ENCODE data around the gene USP12. TPM values are rescaled to one million over a fixed set of nuclear protein-coding genes. Genes with fewer than 3 reads are reported as not detected.

The USP12 gene
- total RNA-seq, 1 donor from 2014 or later = 30.5 TPM

DNA sequence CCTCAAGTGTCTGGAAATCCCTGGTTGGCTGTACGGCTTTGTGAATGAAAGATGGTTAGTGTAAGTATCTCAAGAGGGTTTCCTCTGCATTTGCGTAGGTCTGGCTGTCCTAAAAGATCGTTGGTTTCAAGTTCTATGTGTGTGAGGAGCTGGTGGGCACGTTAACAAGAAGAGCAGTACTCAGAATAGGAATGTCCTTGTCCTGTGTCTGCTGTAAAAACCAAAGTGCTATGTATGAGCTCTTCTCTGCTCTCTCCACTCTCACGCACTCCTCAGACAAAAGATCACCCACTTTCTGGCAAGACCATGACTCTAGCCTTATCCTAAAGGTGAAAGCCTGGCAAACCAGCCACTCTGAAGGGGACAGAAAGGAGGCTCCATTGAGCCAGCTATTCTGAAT lies 39.1 kb downstream of the USP12 start:
- H3K9me3 Mint-ChIP-seq (ENCODE audit: unreplicated experiment) = peaks cover 5% of the 10 kb centered on the region

DNA sequence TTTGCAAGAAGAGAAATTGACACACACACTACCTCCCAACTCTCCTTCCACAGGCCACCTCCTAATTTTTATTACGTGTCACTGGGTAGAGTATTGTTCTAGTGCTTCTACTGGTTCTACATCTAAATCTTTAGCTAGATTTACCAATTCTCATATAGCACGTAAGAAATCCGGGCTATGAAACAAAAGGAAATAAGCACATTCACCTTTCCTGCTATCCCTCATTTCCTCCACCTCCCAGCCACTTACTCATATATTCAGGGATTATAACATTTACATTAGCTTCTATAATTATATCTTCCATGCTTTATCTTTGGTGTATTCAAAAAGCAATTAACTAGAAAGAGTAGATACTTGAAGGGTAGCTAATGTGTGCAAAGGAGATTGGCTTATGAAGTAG lies 39.7 kb downstream of the USP12 start:
- no peak for FAIRE-seq
- Histone ChIP-seq H3K4me1 (ENCODE audit: insufficient read depth, low read length) (peaks cover 11% of the 10 kb centered on the region), H3K9me3 (ENCODE audit: insufficient read depth, low read depth, low read length) (peaks cover 3% of the 10 kb centered on the region), H2AFZ (ENCODE audit: low read depth, low read length) (no peak overlapping the region), H3K27me3 (ENCODE audit: insufficient read depth, low read length) (no peaks in the 10 kb centered on the region), H4K20me1 (ENCODE audit: insufficient read depth, low read length) (peaks cover 91% of the 10 kb centered on the region), H3K79me2 (ENCODE audit: insufficient read depth, low read length) (peaks cover 100% of the 10 kb centered on the region), H3K9ac (ENCODE audit: low read length) (no peak overlapping the region), H3K4me3 (ENCODE audit: insufficient read depth, low read depth, low read length) (no peak overlapping the region), H3K36me3 (ENCODE audit: insufficient read depth, low read length) (no peaks in the 10 kb centered on the region), H3K27ac (ENCODE audit: low read depth, low read length) (no peak overlapping the region), H3K4me2 (ENCODE audit: low read length) (no peak overlapping the region)
- peaks cover 26% of the 10 kb centered on the region for H3K4me1 Mint-ChIP-seq (ENCODE audit: low read depth, unreplicated experiment)
- H3K9me3 Mint-ChIP-seq (ENCODE audit: unreplicated experiment) = peaks cover 5% of the 10 kb centered on the region
- H3K27ac Mint-ChIP-seq (ENCODE audit: unreplicated experiment) = no peak overlapping the region
- H3K27me3 Mint-ChIP-seq (ENCODE audit: low read depth, unreplicated experiment) = no peaks in the 10 kb centered on the region
- no peak overlapping the region for H3K4me3 Mint-ChIP-seq (ENCODE audit: unreplicated experiment)
- no peaks in the 10 kb centered on the region for H3K36me3 Mint-ChIP-seq (ENCODE audit: low read depth, unreplicated experiment)
- TF ChIP-seq, protein P1, sequence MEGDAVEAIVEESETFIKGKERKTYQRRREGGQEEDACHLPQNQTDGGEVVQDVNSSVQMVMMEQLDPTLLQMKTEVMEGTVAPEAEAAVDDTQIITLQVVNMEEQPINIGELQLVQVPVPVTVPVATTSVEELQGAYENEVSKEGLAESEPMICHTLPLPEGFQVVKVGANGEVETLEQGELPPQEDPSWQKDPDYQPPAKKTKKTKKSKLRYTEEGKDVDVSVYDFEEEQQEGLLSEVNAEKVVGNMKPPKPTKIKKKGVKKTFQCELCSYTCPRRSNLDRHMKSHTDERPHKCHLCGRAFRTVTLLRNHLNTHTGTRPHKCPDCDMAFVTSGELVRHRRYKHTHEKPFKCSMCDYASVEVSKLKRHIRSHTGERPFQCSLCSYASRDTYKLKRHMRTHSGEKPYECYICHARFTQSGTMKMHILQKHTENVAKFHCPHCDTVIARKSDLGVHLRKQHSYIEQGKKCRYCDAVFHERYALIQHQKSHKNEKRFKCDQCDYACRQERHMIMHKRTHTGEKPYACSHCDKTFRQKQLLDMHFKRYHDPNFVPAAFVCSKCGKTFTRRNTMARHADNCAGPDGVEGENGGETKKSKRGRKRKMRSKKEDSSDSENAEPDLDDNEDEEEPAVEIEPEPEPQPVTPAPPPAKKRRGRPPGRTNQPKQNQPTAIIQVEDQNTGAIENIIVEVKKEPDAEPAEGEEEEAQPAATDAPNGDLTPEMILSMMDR (IDR thresholded peaks at IDR 0.05; ENCODE audit: insufficient read depth, low read depth, low read length) = no peak
- no peak for TF ChIP-seq EZH2 (IDR thresholded peaks at IDR 0.05; ENCODE audit: insufficient read depth, low read length)
- no peak for DNase-seq (ENCODE audit: low read depth)

More for the DNA sequence above, 39.1 kb downstream of the USP12 start:
- peaks cover 90% of the 10 kb centered on the region for H4K20me1 ChIP-seq (ENCODE audit: insufficient read depth, low read length)
- H3K4me3 ChIP-seq (ENCODE audit: insufficient read depth, low read depth, low read length) = no peak overlapping the region
- no peak overlapping the region for H3K27ac ChIP-seq (ENCODE audit: low read depth, low read length)
- H2AFZ ChIP-seq (ENCODE audit: low read depth, low read length) = no peak overlapping the region
- peaks cover 11% of the 10 kb centered on the region for H3K4me1 ChIP-seq (ENCODE audit: insufficient read depth, low read length)
- TF ChIP-seq, protein P1 (IDR thresholded peaks at IDR 0.05; ENCODE audit: insufficient read depth, low read depth, low read length) = no peak
- TF ChIP-seq EZH2 (IDR thresholded peaks at IDR 0.05; ENCODE audit: insufficient read depth, low read length) = no peak
- peaks cover 3% of the 10 kb centered on the region for H3K9me3 ChIP-seq (ENCODE audit: insufficient read depth, low read depth, low read length)
- H3K27me3 Mint-ChIP-seq (ENCODE audit: low read depth, unreplicated experiment) = no peaks in the 10 kb centered on the region
- no peak overlapping the region for H3K9ac ChIP-seq (ENCODE audit: low read length)
- FAIRE-seq (no peak), DNase-seq (ENCODE audit: low read depth) (no peak)
- no peaks in the 10 kb centered on the region for H3K27me3 ChIP-seq (ENCODE audit: insufficient read depth, low read length)
- H3K27ac Mint-ChIP-seq (ENCODE audit: unreplicated experiment) = no peak overlapping the region
- H3K36me3 Mint-ChIP-seq (ENCODE audit: low read depth, unreplicated experiment) = no peaks in the 10 kb centered on the region
- peaks cover 100% of the 10 kb centered on the region for H3K79me2 ChIP-seq (ENCODE audit: insufficient read depth, low read length)
- peaks cover 26% of the 10 kb centered on the region for H3K4me1 Mint-ChIP-seq (ENCODE audit: low read depth, unreplicated experiment)
- H3K4me2 ChIP-seq (ENCODE audit: low read length) = no peak overlapping the region
- no peaks in the 10 kb centered on the region for H3K36me3 ChIP-seq (ENCODE audit: insufficient read depth, low read length)
- no peak overlapping the region for H3K4me3 Mint-ChIP-seq (ENCODE audit: unreplicated experiment)

DNA sequence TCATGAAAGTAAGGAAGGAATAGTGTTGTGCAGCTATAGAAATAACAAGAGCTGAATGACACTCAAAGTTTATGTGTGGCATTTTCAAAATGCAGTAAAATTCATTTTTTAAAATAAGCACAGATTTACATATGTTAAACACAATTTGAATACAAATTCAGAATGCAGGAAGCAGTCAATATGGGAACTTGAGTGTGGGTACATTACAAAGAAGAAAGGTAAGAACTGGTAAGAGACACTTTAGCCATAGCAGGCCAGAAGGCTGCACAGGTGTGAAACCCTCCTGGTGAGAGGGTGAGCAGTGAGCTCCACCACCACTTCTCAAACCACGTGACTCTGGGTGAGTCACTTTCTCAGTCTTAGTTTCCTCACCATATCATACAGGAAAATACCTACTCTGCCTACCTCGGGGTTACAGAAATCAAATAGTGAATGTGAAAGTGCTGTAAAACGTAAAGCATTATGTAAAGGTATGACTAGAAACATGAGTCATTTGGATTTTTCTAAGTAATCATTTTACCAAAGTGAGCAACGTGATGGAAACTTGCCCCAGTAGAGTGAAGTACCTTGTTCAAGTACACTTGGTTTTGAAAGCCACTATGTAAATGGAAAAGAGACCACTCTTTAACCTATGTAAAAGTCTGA lies 40.5 kb downstream of the USP12 start:
- H3K9me3 Mint-ChIP-seq (ENCODE audit: unreplicated experiment) = peaks cover 5% of the 10 kb centered on the region
- no peak overlapping the region for H2AFZ ChIP-seq (ENCODE audit: low read depth, low read length)
- no peaks in the 10 kb centered on the region for H3K36me3 Mint-ChIP-seq (ENCODE audit: low read depth, unreplicated experiment)
- H3K27me3 Mint-ChIP-seq (ENCODE audit: low read depth, unreplicated experiment) = no peaks in the 10 kb centered on the region
- H4K20me1 ChIP-seq (ENCODE audit: insufficient read depth, low read length) = peaks cover 92% of the 10 kb centered on the region
- H3K4me1 ChIP-seq (ENCODE audit: insufficient read depth, low read length) = peaks cover 11% of the 10 kb centered on the region
- DNase-seq (ENCODE audit: low read depth) (peak; percentile 66), FAIRE-seq (no peak)
- no peak overlapping the region for H3K4me3 ChIP-seq (ENCODE audit: insufficient read depth, low read depth, low read length)
- TF ChIP-seq, protein P1 (IDR thresholded peaks at IDR 0.05; ENCODE audit: insufficient read depth, low read depth, low read length) = no peak
- TF ChIP-seq EZH2 (IDR thresholded peaks at IDR 0.05; ENCODE audit: insufficient read depth, low read length) = no peak
- no peak overlapping the region for H3K9ac ChIP-seq (ENCODE audit: low read length)
- H3K27ac Mint-ChIP-seq (ENCODE audit: unreplicated experiment) = no peak overlapping the region
- H3K27ac ChIP-seq (ENCODE audit: low read depth, low read length) = peak overlapping the region; percentile 10
- H3K9me3 ChIP-seq (ENCODE audit: insufficient read depth, low read depth, low read length) = peaks cover 3% of the 10 kb centered on the region
- H3K36me3 ChIP-seq (ENCODE audit: insufficient read depth, low read length) = no peaks in the 10 kb centered on the region
- peaks cover 100% of the 10 kb centered on the region for H3K79me2 ChIP-seq (ENCODE audit: insufficient read depth, low read length)
- H3K4me1 Mint-ChIP-seq (ENCODE audit: low read depth, unreplicated experiment) = peaks cover 28% of the 10 kb centered on the region
- H3K27me3 ChIP-seq (ENCODE audit: insufficient read depth, low read length) = no peaks in the 10 kb centered on the region
- no peak overlapping the region for H3K4me3 Mint-ChIP-seq (ENCODE audit: unreplicated experiment)
- H3K4me2 ChIP-seq (ENCODE audit: low read length) = peak overlapping the region; percentile 31

Data from astrocyte (in vitro differentiated cells and primary cell).